AG04450 (cell line): ENCODE data around the gene BMS1. TPM values are rescaled to one million over a fixed set of nuclear protein-coding genes. Genes with fewer than 3 reads are reported as not detected.

Experiments used
- CTCF ChIA-PET: fragments of 300-600, 350-600 bp; formaldehyde crosslinking; extraction: SDS; loops from one replicate; lab custom pipeline; 2022; ENCODE audit warnings: antibody characterized with exemption, inconsistent platforms; lab: Charles Lee
- POLR2A ChIA-PET: fragments of 350-600 bp; formaldehyde crosslinking; extraction: SDS; loops from one replicate; lab custom pipeline; 2021; ENCODE audit warnings: antibody characterized with exemption, inconsistent platforms; lab: Yijun Ruan, JAX
- DNase-seq: peaks from one replicate; pipeline ENCODE4 v3.0.0-alpha.2; 2011; ENCODE audit warnings: low read depth, low spot score
- H3K27ac ChIP-seq: one replicate; pipeline ENCODE4 v1.5.1; 2012; ENCODE audit warnings: low read depth, low read length, control low read depth
- H3K27me3 ChIP-seq: one replicate; pipeline ENCODE4 v1.6.0; 2012; ENCODE audit warnings: low read length; ENCODE audit not compliant: control insufficient read depth, insufficient read depth
- H3K4me3 ChIP-seq: 2 replicates; pipeline ENCODE4 v1.5.1; 2011; ENCODE audit warnings: mild to moderate bottlenecking, low read depth, low read length, control low read depth
- H3K9me3 ChIP-seq: 2 replicates; pipeline ENCODE4 v1.5.1; 2012; ENCODE audit warnings: low read length; ENCODE audit not compliant: control insufficient read depth, insufficient read depth
- CTCF ChIP-seq: IDR thresholded peaks from 2 replicates; pipeline ENCODE4 v1.5.1; 2011; ENCODE audit warnings: low read depth, low read length, control low read depth, inconsistent platforms
- polyA plus RNA-seq: library from polyadenylated mRNA; depleted of rRNA; stranded (reverse); fragments of >200 nt; gene quantifications from 2 replicates; pipeline ENCODE4 v1.2.3, GENCODE V29; 2011

Gene BMS1
- polyA plus RNA-seq, 1 experiment, result 7.4 TPM

DNA sequence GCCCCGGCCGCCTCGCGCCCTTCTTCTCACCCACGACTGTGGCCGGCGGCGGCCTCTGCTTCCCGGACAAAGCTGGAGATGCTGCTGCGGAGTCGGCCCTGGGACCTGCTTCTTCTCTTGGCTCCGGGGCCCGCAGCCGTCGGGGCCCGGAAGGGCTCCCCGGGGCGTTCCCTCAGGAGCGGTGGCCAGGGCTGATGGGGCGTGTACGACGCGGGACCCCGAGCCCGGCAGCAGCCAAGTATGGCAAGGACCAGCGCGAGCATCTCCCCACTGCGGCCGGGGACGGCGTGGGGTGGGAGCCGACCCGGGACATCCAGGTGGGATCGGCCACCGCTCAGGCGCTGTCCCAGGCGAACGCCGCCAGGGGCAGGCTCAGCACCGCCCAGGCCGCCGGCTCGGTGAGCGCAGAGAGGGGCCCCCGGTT, 27.6 kb upstream of the BMS1 start:
- peak overlapping the region; percentile 47; the same call in 1 of the 2 replicates for H3K4me3 ChIP-seq
- peaks cover 12% of the 10 kb centered on the region; the same call in 1 of the 2 replicates for H3K9me3 ChIP-seq
- CTCF ChIA-PET, result no interaction called here
- peaks cover 37% of the 10 kb centered on the region for H3K27me3 ChIP-seq
- no peak for DNase-seq
- no peak overlapping the region for H3K27ac ChIP-seq
- TF ChIP-seq CTCF, result no peak
- POLR2A ChIA-PET, result interaction anchor here (1.9 kb wide), 1 partner anchor 28 kb away, joined by 10 read pairs; the partner anchor contains the start of gene BMS1

- Histone ChIP-seq H3K27ac (no peak overlapping the region), H3K27me3 (peaks cover 37% of the 10 kb centered on the region), H3K9me3 (peaks cover 12% of the 10 kb centered on the region; the same call in 1 of the 2 replicates), H3K4me3 (no peak overlapping the region)
- TF ChIP-seq CTCF, result no peak
- ChIA-PET CTCF (no interaction called here), POLR2A (no interaction called here)
- DNase-seq, result no peak
Measured at GRCh38 chr10:42755556-42756093, 27.0 kb upstream of the BMS1 start.

DNA sequence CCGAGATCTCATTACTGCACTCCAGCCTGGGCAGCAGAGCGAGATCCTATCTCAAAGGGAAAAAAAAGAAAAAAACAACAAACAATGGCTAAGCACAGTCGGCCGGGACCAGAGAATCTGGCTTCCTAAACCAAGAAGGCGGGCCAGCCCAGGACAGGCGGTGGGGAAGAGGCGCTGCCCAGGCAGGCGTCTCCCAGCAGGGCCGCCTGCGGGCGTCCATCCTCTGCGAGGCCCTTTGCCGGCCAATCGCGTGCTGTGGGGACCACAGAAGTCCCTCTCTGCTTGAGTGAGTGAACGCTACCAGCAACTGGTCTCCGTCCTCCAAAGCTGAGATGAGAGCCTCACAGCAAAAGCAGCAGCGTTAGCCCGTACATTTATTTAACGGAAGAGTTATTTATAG, 14.7 kb upstream of the BMS1 start:
- no peak overlapping the region for H3K27ac ChIP-seq
- peaks cover 22% of the 10 kb centered on the region; the same call in 1 of the 2 replicates for H3K9me3 ChIP-seq
- no peak for DNase-seq
- POLR2A ChIA-PET, result no interaction called here
- no peaks in the 10 kb centered on the region for H3K27me3 ChIP-seq
- H3K4me3 ChIP-seq, result no peak overlapping the region
- TF ChIP-seq CTCF, result no peak
- CTCF ChIA-PET, result interaction anchor here (1.1 kb wide), 1 partner anchor 15 kb away, joined by 3 read pairs; no protein-coding TSS in a partner anchor

GRCh38 chr10:42768581-42769152, 13.9 kb upstream of the BMS1 start:
- DNase-seq, result no peak
- ChIA-PET POLR2A (no interaction called here), CTCF (interaction anchor here (1.1 kb wide), 1 partner anchor 16 kb away, joined by 3 read pairs; no protein-coding TSS in a partner anchor)
- no peak for TF ChIP-seq CTCF
- no peak overlapping the region for H3K27ac ChIP-seq
- H3K9me3 ChIP-seq, result peaks cover 22% of the 10 kb centered on the region; the same call in 1 of the 2 replicates
- no peak overlapping the region for H3K4me3 ChIP-seq
- H3K27me3 ChIP-seq, result no peaks in the 10 kb centered on the region

DNA sequence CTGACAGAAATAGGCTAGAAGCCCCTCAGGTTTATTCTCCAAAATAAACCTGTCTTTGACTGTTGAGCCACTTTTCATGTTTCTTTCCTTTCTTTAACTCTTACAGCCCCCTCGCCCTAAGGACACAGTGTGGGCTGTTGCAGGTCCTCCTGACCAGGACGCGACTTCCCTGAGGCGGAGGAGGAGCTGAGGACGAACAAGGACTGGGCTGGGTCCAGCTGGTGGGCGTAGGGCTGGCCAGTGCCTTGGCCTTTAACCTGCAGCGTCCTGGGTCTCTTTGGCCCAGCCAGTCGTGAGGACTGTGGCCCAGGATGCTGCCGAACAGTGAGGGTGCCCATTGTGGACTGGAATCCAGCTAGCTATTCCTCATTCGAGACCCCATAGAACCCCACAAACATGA, 13.4 kb upstream of the BMS1 start:
- no peak for DNase-seq
- ChIA-PET POLR2A (no interaction called here), CTCF (no interaction called here)
- H3K9me3 ChIP-seq, result peaks cover 22% of the 10 kb centered on the region; the same call in 1 of the 2 replicates
- no peak overlapping the region for H3K4me3 ChIP-seq
- H3K27me3 ChIP-seq, result no peaks in the 10 kb centered on the region
- no peak for TF ChIP-seq CTCF
- no peak overlapping the region for H3K27ac ChIP-seq
